ENCODE measurements around the gene RIN3.

DNA sequence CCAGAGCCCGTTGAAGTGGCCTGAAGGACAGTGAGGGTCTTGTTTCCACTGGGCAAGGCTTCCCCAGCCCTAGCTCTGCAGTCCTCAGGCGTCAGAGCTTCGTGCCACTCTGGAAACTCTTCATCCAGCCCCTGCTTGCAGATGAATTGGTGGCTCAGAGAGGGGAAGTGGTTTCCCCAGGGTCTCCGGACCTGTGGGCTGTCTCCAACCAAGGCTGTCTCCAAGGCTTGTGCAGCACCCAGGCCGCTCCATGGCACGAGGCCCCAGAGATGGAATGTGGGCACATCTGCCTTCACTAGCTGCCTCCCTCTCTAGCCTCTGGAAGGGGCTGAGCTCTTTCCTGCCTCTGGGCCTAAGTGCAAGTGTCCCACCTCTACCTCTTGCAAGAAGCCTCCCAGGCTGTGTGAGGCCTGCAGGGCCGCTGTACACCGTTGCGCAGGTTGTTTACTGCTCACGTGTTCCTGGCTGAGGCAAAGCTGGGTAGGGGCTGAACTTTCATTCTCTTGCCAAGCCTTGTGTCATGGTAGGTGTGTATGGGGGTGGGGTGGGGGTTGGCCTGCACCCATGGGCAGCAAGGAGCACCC lies 11.1 kb downstream of the RIN3 start:
- TF ChIP-seq, protein P1, sequence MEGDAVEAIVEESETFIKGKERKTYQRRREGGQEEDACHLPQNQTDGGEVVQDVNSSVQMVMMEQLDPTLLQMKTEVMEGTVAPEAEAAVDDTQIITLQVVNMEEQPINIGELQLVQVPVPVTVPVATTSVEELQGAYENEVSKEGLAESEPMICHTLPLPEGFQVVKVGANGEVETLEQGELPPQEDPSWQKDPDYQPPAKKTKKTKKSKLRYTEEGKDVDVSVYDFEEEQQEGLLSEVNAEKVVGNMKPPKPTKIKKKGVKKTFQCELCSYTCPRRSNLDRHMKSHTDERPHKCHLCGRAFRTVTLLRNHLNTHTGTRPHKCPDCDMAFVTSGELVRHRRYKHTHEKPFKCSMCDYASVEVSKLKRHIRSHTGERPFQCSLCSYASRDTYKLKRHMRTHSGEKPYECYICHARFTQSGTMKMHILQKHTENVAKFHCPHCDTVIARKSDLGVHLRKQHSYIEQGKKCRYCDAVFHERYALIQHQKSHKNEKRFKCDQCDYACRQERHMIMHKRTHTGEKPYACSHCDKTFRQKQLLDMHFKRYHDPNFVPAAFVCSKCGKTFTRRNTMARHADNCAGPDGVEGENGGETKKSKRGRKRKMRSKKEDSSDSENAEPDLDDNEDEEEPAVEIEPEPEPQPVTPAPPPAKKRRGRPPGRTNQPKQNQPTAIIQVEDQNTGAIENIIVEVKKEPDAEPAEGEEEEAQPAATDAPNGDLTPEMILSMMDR (IDR thresholded peaks at IDR 0.05) = no peak
- TF ChIP-seq POLR2A (IDR thresholded peaks at IDR 0.05) = no peak

All from adrenal gland (tissue), 5 donors.